ENCODE data around the gene VSTM5. TPM values are rescaled to one million over a fixed set of nuclear protein-coding genes. Genes with fewer than 3 reads are reported as not detected.
"Not testable (repeated sequence)": the region's sequence is repeated elsewhere in the genome, so short reads cannot be mapped to it uniquely, and the experiment has no call there.

The VSTM5 gene
- polyA plus RNA-seq, 2 donors = 0.05 to 0.06 TPM

DNA sequence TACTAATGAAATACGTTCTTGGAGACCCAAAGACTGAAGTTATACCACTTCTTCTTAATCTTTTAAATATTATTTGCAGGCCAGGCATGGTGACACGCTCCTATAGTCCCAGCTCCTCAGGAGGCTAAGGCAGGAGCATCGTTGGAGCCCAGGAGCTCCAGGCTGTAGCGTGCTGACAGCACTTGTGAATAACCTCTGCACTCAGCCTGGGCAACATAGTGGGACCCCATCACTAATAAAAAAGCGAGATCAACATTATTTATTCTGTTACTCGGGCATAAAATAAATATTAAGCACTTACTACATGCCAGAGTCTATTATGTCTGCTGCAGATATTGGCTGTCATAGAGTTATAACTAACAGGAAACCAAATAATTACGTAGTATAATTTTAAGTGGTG is 67.1 kb downstream of the VSTM5 start:
- H3K4me3 ChIP-seq (ENCODE audit: low read depth in 1 of 2, low read length in 2 of 2) = peak overlapping the region in 1 of 2 donors; percentile 94
- no peak overlapping the region for H3K27ac ChIP-seq (ENCODE audit: low read depth in 2 of 2, low read length in 1 of 2)
- no peaks in the 10 kb centered on the region for H3K27me3 ChIP-seq (ENCODE audit: control insufficient read depth in 1 of 2, insufficient read depth in 2 of 2, low read length in 2 of 2)
- WGBS, 2 donors = 54% methylated on average over 7 of the region's 7 CpGs
- no peaks in the 10 kb centered on the region for H3K9me3 ChIP-seq (ENCODE audit: control insufficient read depth in 2 of 2, insufficient read depth in 1 of 2, low read depth in 1 of 2, low read length in 1 of 2)
- H3K36me3 ChIP-seq (ENCODE audit: control insufficient read depth in 2 of 2, insufficient read depth in 2 of 2, low read length in 1 of 2) = no peaks in the 10 kb centered on the region
- H3K4me1 ChIP-seq (ENCODE audit: control insufficient read depth in 2 of 2, insufficient read depth in 2 of 2, low read length in 1 of 2) = peaks cover 0 to 3% of the 10 kb centered on the region in 2 donors

DNA sequence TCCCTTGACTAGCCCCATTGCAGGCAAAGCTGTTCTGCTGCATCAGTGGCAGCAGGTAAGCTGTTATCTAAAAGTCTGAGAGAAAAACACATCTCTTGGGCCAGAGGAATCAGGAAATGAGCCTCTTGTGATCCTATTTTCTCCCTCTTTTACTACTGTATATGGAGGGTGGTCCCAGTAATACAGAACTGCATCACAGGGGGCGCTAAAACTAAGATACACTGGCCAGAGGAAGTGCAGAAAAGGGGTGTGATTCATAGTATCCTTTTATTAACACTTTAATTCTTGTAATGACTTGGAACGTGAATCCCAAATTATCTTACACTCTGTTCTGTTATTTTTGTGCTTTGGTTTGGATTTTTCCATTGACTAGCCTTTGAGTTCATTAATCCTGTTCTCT is 75.1 kb downstream of the VSTM5 start:
- H3K9me3 ChIP-seq (ENCODE audit: control insufficient read depth in 2 of 2, insufficient read depth in 1 of 2, low read depth in 1 of 2, low read length in 1 of 2) = no peaks in the 10 kb centered on the region

DNA sequence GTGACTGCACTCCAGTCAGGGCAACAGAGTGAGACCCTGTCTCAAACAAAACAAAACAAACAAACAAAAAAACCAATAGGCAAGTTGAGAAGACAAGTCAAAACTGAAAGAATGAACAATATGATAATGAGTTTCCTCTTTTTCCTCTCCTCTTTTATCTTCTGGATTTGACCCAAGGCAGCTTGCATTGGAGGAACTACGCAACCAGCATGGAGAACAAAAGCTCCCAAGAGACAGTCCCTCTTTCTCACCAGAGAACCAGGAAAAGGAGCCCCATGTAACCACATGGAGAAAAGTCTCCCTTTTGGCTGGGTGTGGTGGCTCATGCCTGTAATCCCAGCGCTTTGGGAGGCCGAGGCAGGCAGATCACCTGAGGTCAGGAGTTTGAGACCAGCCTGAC is 75.9 kb downstream of the VSTM5 start:
- WGBS, 2 donors = 91% methylated on average over 3 of the region's 3 CpGs
- H3K27ac ChIP-seq (ENCODE audit: low read depth in 2 of 2, low read length in 1 of 2); H3K36me3 ChIP-seq (ENCODE audit: control insufficient read depth in 2 of 2, insufficient read depth in 2 of 2, low read length in 1 of 2); H3K4me1 ChIP-seq (ENCODE audit: control insufficient read depth in 2 of 2, insufficient read depth in 2 of 2, low read length in 1 of 2); H3K4me3 ChIP-seq (ENCODE audit: low read depth in 1 of 2, low read length in 2 of 2); H3K27me3 ChIP-seq (ENCODE audit: control insufficient read depth in 1 of 2, insufficient read depth in 2 of 2, low read length in 2 of 2); H3K9me3 ChIP-seq (ENCODE audit: control insufficient read depth in 2 of 2, insufficient read depth in 1 of 2, low read depth in 1 of 2, low read length in 1 of 2): not testable (repeated sequence)

More for the DNA sequence above, 75.1 kb downstream of the VSTM5 start:
- WGBS, 2 donors = 44 to 47% methylated on average over 2 of the region's 2 CpGs
- Histone ChIP-seq H3K27me3 (ENCODE audit: control insufficient read depth in 1 of 2, insufficient read depth in 2 of 2, low read length in 2 of 2) (no peaks in the 10 kb centered on the region), H3K4me3 (ENCODE audit: low read depth in 1 of 2, low read length in 2 of 2) (no peak overlapping the region), H3K27ac (ENCODE audit: low read depth in 2 of 2, low read length in 1 of 2) (no peak overlapping the region), H3K4me1 (ENCODE audit: control insufficient read depth in 2 of 2, insufficient read depth in 2 of 2, low read length in 1 of 2) (no peaks in the 10 kb centered on the region), H3K36me3 (ENCODE audit: control insufficient read depth in 2 of 2, insufficient read depth in 2 of 2, low read length in 1 of 2) (no peaks in the 10 kb centered on the region)

- H3K4me3 ChIP-seq (ENCODE audit: low read depth in 1 of 2, low read length in 2 of 2) = no peak overlapping the region
- H3K4me1 ChIP-seq (ENCODE audit: control insufficient read depth in 2 of 2, insufficient read depth in 2 of 2, low read length in 1 of 2) = no peaks in the 10 kb centered on the region
- no peak overlapping the region for H3K27ac ChIP-seq (ENCODE audit: low read depth in 2 of 2, low read length in 1 of 2)
- H3K9me3 ChIP-seq (ENCODE audit: control insufficient read depth in 2 of 2, insufficient read depth in 1 of 2, low read depth in 1 of 2, low read length in 1 of 2) = no peaks in the 10 kb centered on the region
- no peaks in the 10 kb centered on the region for H3K36me3 ChIP-seq (ENCODE audit: control insufficient read depth in 2 of 2, insufficient read depth in 2 of 2, low read length in 1 of 2)
- 87 to 89% methylated on average over 10 of the region's 10 CpGs for WGBS, 2 donors
- no peaks in the 10 kb centered on the region for H3K27me3 ChIP-seq (ENCODE audit: control insufficient read depth in 1 of 2, insufficient read depth in 2 of 2, low read length in 2 of 2)
Measured at GRCh38 chr11:93773601-93774200, 76.7 kb downstream of the VSTM5 start.

DNA sequence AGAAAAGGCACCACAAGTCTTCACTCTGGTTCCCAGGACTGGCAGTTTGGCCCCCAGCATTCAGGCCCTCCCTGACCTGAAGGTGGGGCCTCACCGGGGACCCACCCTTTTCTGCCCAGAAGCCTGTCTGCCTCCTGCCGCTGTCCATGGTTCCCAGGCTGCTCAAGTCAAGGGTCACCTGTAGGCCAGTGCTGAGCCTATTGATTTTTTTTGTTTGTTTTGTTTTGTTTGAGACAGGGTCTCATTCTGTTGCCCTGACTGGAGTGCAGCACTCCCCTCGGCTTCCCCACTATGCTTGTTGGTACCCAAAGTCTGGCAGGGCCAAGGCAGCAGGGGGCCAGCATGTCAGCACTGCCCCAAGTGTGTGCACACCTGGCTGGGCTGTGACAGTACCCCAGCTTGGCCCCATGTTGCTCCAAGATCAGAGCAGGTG is 77.4 kb downstream of the VSTM5 start:
- Histone ChIP-seq H3K36me3 (ENCODE audit: control insufficient read depth in 2 of 2, insufficient read depth in 2 of 2, low read length in 1 of 2) (no peaks in the 10 kb centered on the region), H3K27ac (ENCODE audit: low read depth in 2 of 2, low read length in 1 of 2) (no peak overlapping the region), H3K4me1 (ENCODE audit: control insufficient read depth in 2 of 2, insufficient read depth in 2 of 2, low read length in 1 of 2) (no peaks in the 10 kb centered on the region), H3K9me3 (ENCODE audit: control insufficient read depth in 2 of 2, insufficient read depth in 1 of 2, low read depth in 1 of 2, low read length in 1 of 2) (no peaks in the 10 kb centered on the region), H3K4me3 (ENCODE audit: low read depth in 1 of 2, low read length in 2 of 2) (no peak overlapping the region), H3K27me3 (ENCODE audit: control insufficient read depth in 1 of 2, insufficient read depth in 2 of 2, low read length in 2 of 2) (no peaks in the 10 kb centered on the region)
- 89 to 90% methylated on average over 3 of the region's 3 CpGs for WGBS, 2 donors

- H3K27me3 ChIP-seq (ENCODE audit: control insufficient read depth in 1 of 2, insufficient read depth in 2 of 2, low read length in 2 of 2) = no peaks in the 10 kb centered on the region
- 85 to 90% methylated on average over 4 of the region's 4 CpGs for WGBS, 2 donors
- H3K4me1 ChIP-seq (ENCODE audit: control insufficient read depth in 2 of 2, insufficient read depth in 2 of 2, low read length in 1 of 2) = no peaks in the 10 kb centered on the region
- H3K27ac ChIP-seq (ENCODE audit: low read depth in 2 of 2, low read length in 1 of 2) = no peak overlapping the region
- H3K9me3 ChIP-seq (ENCODE audit: control insufficient read depth in 2 of 2, insufficient read depth in 1 of 2, low read depth in 1 of 2, low read length in 1 of 2) = no peaks in the 10 kb centered on the region
- no peak overlapping the region for H3K4me3 ChIP-seq (ENCODE audit: low read depth in 1 of 2, low read length in 2 of 2)
- no peaks in the 10 kb centered on the region for H3K36me3 ChIP-seq (ENCODE audit: control insufficient read depth in 2 of 2, insufficient read depth in 2 of 2, low read length in 1 of 2)
Measured at GRCh38 chr11:93772123-93772522, 78.3 kb downstream of the VSTM5 start.

DNA sequence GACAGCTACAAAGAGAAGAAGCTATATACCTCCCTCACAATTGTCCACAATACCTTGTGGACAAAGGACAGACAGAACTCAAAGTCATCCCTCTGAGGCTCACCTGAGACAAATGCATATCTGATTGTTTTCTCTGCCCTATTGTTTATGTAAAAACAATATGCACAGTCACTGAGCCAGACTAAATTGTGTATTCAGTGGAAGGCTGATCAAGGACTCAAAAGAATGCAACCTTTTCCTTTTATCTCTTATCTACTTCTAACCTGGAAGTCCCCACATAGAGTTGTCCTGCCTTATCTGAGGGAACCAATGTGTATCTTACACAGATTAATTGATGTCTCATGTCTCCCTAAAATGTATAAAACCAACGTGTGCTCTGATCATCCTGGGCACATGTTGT is 80.3 kb downstream of the VSTM5 start:
- no peaks in the 10 kb centered on the region for H3K27me3 ChIP-seq (ENCODE audit: control insufficient read depth in 1 of 2, insufficient read depth in 2 of 2, low read length in 2 of 2)
- H3K36me3 ChIP-seq (ENCODE audit: control insufficient read depth in 2 of 2, insufficient read depth in 2 of 2, low read length in 1 of 2) = no peaks in the 10 kb centered on the region
- H3K9me3 ChIP-seq (ENCODE audit: control insufficient read depth in 2 of 2, insufficient read depth in 1 of 2, low read depth in 1 of 2, low read length in 1 of 2) = no peaks in the 10 kb centered on the region
- no peak overlapping the region for H3K4me3 ChIP-seq (ENCODE audit: low read depth in 1 of 2, low read length in 2 of 2)
- H3K4me1 ChIP-seq (ENCODE audit: control insufficient read depth in 2 of 2, insufficient read depth in 2 of 2, low read length in 1 of 2) = no peaks in the 10 kb centered on the region
- 38 to 41% methylated on average over 1 of the region's 1 CpG for WGBS, 2 donors
- H3K27ac ChIP-seq (ENCODE audit: low read depth in 2 of 2, low read length in 1 of 2) = no peak overlapping the region

Other genes starting within 250 kb of the VSTM5 start
- gene CEP295, start 188.9 kb downstream of the VSTM5 start, polyA plus RNA-seq = 1 to 10 TPM; 3.4 to 8.7 TPM
- 100 to 1,000 TPM in 1 of 2 donors, 10 to 100 TPM in 1; 70.2 to 156 TPM for gene TAF1D, start 109.1 kb downstream of the VSTM5 start, polyA plus RNA-seq
- gene C11orf54, start 108.9 kb downstream of the VSTM5 start, polyA plus RNA-seq = 1 to 10 TPM; 8.8 to 9.2 TPM
- gene MED17, start 66.3 kb downstream of the VSTM5 start, polyA plus RNA-seq = 1 to 10 TPM; 6.3 to 9.4 TPM
- 1 to 10 TPM; 1.5 to 5.9 TPM for gene HEPHL1, start 170.7 kb upstream of the VSTM5 start, polyA plus RNA-seq

Measured in esophagus (tissue), 2 donors.